Epithelial cell of prostate (primary cell): ENCODE measurements around the gene GPR62.

Source experiments
- DNase-seq: peaks from one replicate; pipeline ENCODE4 v3.0.0-alpha.2; 2011; ENCODE audit warnings: low read depth, low spot score
- H3K27ac ChIP-seq: fragments of 450-650 bp; 2 replicates; pipeline ENCODE4 v1.5.1; 2017; ENCODE audit warnings: mild to moderate bottlenecking

GPR62 gene

DNA sequence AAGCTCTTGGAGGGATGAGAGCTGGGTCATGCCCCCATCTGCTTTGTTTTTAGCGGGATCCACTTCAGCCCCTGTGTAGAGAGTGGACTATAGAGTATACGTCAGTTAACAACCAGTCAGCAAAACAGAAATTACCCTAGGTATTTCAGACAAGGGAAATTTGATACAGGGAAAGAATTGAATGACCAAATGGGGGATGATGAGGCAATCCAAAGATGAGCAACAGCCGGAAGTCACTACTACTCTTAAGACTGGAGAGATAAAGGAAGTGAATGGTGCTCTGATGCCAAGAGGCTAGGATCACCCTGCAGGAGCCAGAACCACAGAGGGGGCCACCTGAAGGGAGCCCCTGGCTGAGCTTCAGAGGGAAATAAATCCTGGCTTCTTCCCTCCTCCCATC, 1.7 kb upstream of the GPR62 start:
- no peak for DNase-seq

DNA sequence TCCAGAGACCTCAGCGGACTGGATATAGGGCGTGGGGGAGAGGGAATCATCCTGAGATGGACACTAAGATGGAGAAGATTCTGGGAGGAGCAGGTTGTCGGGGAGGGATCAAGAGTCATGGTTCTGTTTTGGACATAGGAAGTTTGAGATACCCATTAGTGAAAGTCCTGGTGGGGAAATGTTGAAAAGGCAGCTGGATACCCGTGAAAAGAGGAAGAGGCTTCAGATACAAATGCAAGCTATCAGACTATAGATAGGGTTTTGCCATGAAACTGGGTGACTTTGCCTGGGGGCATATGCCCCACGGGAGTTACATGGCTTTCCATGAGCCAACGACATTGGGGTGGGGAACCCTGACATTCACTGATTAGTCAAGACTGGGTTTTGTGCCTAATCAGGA, 1.1 kb upstream of the GPR62 start:
- no peak for DNase-seq
- H3K27ac ChIP-seq: no peak overlapping the region

More for the DNA sequence above, 1.7 kb upstream of the GPR62 start:
- H3K27ac ChIP-seq: no peak overlapping the region

DNA sequence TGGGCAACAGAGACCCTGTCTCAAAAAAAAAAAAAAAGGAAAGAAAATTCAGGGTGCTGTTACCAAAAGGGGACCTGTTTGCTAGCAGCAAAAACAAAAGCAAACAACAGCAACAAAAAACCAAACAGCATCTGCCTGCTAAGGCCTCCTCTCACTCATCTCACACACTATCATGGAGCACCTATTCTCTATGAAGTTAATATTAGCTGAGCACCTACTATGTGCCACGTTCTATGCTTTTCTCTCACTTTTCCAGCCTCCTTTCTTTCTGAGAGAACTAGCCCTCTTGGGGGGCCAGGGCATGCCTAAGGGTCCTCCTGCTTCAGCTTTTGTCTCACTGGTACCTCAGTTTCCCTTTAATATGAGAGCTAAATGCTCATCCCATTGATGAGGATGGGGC, 468 bp upstream of the GPR62 start:
- no peak for DNase-seq
- H3K27ac ChIP-seq: no peak overlapping the region

- DNase-seq: no peak
- no peak overlapping the region for H3K27ac ChIP-seq
Observed at GRCh38 chr3:51955893-51956770, 951 bp downstream of the GPR62 start.

GRCh38 chr3:51957520-51958205, 2.5 kb downstream of the GPR62 start:
- H3K27ac ChIP-seq: no peak overlapping the region
- DNase-seq: no peak

GRCh38 chr3:51958603-51959521, 3.7 kb downstream of the GPR62 start:
- DNase-seq: no peak
- no peak overlapping the region for H3K27ac ChIP-seq

GRCh38 chr3:51959651-51960050, 4.5 kb downstream of the GPR62 start:
- DNase-seq: no peak
- H3K27ac ChIP-seq: no peak overlapping the region

DNA sequence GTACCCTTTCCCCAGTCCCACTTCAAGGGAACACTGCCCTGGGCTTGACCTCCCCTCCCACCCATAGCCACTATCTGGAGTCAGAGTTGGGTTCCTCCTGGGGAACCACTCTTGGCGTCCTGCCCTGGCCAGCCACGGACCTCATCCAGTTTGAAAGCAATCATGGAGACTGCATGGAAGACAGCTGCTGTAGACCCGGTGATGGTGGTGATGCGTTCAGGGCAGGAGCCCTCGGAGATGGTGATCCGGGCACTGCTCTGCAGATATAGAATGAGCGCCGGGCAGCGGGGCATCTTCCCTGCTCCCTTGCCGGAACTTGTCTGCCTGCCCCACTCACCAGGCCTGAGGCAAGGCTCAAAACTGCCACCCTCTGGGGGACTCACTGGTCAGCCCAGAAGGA, 5.2 kb downstream of the GPR62 start:
- no peak for DNase-seq
- no peak overlapping the region for H3K27ac ChIP-seq

DNA sequence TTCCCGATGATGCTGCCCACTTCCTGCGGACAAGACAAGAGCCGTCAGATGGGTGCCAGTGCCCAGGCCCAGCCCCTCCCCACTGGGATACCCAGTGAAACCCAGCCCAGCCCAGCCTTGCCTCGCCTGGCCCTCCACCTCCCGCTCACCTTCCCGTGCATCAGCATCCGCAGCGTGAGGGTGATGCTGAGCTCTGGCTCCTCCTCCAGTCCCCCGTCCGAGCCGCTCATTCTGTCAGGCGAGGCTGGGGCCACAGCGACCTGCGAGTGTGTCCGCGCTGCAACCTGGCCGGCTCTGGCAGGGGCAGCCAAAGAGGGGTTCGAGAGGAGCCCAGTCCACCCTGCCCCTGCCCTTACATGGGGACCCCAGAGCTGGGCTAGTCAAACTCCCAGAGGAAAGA, 5.8 kb downstream of the GPR62 start:
- no peak overlapping the region for H3K27ac ChIP-seq
- no peak for DNase-seq

DNA sequence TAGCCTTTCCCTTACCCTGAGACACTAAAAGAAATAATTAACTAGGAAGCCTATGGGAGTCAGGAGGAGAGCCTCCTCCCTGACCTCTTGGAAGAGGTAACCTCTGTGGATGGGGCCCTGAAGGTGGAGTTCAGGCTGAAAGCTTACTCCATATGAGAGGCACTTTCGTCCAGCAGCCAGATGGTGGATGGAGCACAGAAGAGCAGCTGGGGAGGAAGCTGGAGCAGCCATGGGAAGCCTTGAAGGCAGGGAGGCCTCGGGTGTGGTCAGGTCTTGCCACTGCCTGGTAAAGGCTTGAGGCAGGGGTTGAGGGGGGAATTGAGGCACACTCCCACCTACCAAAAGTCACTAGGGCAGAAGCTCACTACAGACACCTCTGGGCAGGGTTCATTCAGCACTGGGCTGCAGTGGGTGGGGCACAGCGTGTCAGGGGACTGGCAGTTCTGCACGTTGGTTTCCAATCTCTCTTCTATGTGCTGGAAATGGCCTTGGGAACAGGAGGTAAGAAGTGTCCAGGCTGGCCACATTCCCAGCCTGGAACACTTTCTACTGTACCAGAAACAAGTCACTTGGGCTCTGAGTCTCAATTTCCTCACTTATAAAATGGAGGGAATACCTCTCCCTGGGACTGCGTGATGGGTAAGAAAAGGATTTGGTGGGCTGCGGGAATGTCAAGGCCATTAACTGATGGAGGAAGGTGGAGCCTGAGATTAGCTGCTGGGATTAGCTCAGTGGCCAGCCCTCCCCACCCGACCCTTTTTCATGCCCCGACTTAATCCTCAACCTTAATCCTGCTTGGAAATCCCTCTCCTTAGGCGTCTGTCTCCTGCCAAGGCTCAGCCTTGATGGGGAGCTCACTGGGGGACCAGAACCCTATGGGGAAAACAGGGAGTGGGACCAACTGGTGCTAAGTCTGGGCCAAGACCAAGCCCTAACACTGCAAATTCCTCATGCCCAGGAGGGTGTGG, 6.7 kb downstream of the GPR62 start:
- no peak overlapping the region for H3K27ac ChIP-seq
- no peak for DNase-seq

DNA sequence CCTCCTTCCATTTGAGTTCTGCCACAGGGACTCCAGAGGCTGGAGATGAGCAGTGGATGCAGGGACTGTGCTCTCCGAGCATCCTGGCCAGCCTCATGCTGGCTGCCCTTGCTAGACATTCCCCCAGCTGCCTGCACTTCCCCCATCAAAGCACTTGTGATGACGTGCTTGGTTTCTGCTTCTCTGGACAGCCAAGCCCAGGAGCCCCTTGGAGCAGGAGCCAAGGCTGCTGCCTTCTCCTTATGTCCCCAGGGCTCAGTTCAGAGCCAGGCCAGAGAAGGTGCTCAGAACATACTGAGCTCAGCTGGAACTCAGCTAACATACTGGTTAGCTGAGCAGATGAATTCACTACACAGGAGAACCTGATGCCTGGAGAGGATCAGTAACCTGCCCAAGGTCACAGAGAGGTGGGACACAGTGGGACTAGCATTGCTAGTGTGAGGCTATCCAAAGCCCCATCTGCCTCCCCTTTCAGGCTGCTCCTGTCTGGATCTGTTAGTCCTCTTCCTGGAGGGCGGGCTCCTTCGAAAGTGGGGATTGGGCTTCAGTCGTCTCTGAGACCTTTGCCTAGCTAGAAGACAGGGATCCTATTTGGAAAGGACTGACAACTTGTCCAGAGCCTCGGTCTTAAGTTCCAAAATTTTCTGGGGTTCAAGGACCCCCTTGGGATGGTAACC, 7.8 kb downstream of the GPR62 start:
- no peak for DNase-seq
- H3K27ac ChIP-seq: no peak overlapping the region

- DNase-seq: no peak
- no peak overlapping the region for H3K27ac ChIP-seq
Observed at GRCh38 chr3:51963951-51964451, 8.8 kb downstream of the GPR62 start.

GRCh38 chr3:51964521-51964920, 9.3 kb downstream of the GPR62 start:
- DNase-seq: no peak
- no peak overlapping the region for H3K27ac ChIP-seq

DNA sequence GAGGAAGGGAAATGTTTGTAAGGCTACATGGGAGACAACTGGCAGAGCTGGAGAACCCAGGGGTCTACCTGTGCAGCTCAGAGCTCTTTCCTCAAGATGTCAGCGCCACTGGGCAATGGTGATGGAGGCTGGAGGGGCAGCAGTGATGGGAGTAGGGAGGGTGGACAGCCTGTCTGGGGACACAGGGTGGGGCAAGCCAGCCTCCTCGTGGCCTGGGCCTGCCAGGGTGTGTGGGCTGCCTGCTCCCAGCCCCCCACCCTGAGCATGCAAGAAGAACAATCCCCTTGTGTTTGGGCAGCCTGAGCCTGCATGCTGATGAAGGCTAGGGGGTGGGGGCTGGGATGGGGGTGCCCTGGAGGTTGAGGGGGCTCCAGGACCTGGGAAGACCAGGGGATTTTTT, 10.8 kb downstream of the GPR62 start:
- DNase-seq: no peak

DNA sequence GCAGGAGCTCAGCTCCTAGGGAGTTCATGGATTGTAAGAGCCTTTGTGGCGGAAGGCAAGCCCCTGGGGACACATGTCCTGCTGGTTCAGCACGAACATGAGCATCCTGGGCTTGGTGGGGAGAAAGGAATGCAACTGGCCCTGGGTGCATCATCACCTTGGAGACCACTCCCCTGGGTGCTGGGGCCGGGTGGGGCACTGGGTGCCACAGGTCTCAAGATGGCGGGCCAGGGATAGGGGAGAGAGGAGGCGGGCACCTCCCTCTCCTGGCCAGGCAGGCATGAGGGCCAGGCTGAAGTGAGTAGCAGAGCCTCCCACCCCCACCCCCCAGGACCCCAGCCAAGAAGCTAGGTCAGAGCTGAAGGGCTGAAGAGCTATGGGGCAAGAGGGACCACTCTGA, 11.3 kb downstream of the GPR62 start:
- H3K27ac ChIP-seq: no peak overlapping the region
- no peak for DNase-seq

More for the DNA sequence above, 10.8 kb downstream of the GPR62 start:
- no peak overlapping the region for H3K27ac ChIP-seq

GRCh38 chr3:51966922-51967383, 11.8 kb downstream of the GPR62 start:
- peak overlapping the region; percentile 34 for H3K27ac ChIP-seq
- no peak for DNase-seq

DNA sequence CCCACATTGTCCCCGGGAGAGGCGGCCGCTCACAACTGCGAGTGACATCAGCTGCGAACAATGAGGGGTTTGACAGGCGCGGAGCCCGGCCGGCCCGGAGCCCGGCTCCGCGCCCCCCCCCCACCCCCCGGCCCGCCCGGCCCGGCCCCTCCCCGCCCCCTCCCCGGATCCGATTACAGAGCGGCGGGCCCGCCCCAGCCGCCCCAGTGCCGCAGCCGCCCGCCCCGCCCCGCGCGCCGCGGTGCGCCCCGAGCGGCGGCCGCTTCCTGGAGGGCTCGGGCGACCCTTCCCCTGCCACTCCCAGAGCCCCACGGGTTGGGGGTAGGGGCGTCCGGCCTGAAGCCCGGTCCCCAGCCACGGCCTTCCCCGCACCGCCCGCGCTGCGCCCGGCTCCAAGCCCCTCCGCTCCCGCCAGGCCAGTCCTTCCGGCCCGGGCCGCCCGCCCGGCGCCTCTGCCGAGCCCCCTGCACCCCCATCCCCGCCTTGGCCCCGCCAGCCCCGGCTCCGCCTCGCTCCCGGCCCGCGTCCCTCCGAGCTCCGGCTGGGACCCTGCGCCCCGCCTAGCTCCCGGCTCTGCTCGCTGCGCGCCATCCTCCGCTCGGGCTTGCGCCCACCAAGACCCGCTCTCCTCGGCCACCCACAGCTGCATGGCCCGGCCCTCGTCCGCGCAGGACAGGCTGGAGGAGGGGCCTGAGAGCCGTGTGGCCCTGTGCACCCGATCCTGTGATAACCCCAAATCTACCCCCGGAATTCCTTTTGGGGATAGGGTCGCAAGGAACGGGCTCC, 12.4 kb downstream of the GPR62 start, which contains the start of gene PCBP4:
Gene PCBP4, minus strand, starts transcription at position 71 of the 786 bp plus-strand sequence. CDS start 6,214 bp downstream, outside the sequence.
- DNase-seq: no peak
- peak within 1 kb of the TSS; percentile 34 for H3K27ac ChIP-seq
